Neural crest cell (in vitro differentiated cells): Measurements from ENCODE around the gene SLC26A9. TPM values are rescaled to one million over a fixed set of nuclear protein-coding genes. Genes with fewer than 3 reads are reported as not detected.
"Not testable (repeated sequence)": the region's sequence is repeated elsewhere in the genome, so short reads cannot be mapped to it uniquely, and the experiment has no call there.

ENCODE experiments used
- DNase-seq: peaks from one replicate; pipeline ENCODE4 v3.0.0; 2021; ENCODE audit warnings: low read depth, mixed read lengths, low spot score
- H3K27ac Mint-ChIP-seq: one replicate; pipeline ENCODE4 v1.8.0; 2021; ENCODE audit warnings: mild to moderate bottlenecking, mixed read lengths; ENCODE audit not compliant: unreplicated experiment
- H3K27me3 Mint-ChIP-seq: 2 replicates; pipeline ENCODE4 v1.8.0; 2021; ENCODE audit warnings: low read depth, mild to moderate bottlenecking, mixed read lengths
- H3K36me3 Mint-ChIP-seq: 2 replicates; pipeline ENCODE4 v1.8.0; 2021; ENCODE audit warnings: low read depth, mild to moderate bottlenecking, mixed read lengths
- H3K4me1 Mint-ChIP-seq: 2 replicates; pipeline ENCODE4 v1.8.0; 2021; ENCODE audit warnings: mixed read lengths
- H3K4me3 Mint-ChIP-seq: one replicate; pipeline ENCODE4 v1.8.0; 2021; ENCODE audit warnings: mild to moderate bottlenecking, mixed read lengths
- H3K9me3 Mint-ChIP-seq: 2 replicates; pipeline ENCODE4 v1.8.0; 2021; ENCODE audit warnings: mixed read lengths
- CTCF ChIP-seq: fragments of 200-600 bp; sonication (generic); conservative IDR thresholded peaks from 2 replicates; pipeline ENCODE4 v1.5.0; 2021; ENCODE audit warnings: antibody characterized with exemption, mild to moderate bottlenecking
- total RNA-seq: library from RNA; stranded (reverse); gene quantifications from 2 replicates; pipeline ENCODE4 v1.2.1, GENCODE V29; 2021

SLC26A9 gene
- total RNA-seq, 1 donor from 2014 or later: 0.16 TPM

GRCh38 chr1:205889006-205889405, 54.2 kb downstream of the SLC26A9 start:
- DNase-seq, H3K27me3 Mint-ChIP-seq, H3K4me1 Mint-ChIP-seq, H3K27ac Mint-ChIP-seq, H3K4me3 Mint-ChIP-seq, H3K9me3 Mint-ChIP-seq, H3K36me3 Mint-ChIP-seq: not testable (repeated sequence)

- peaks cover 15% of the 10 kb centered on the region for H3K36me3 Mint-ChIP-seq
- H3K9me3 Mint-ChIP-seq: peaks cover 6% of the 10 kb centered on the region
- no peak for TF ChIP-seq CTCF
- DNase-seq: no peak
- no peaks in the 10 kb centered on the region for H3K4me1 Mint-ChIP-seq
- no peaks in the 10 kb centered on the region for H3K27me3 Mint-ChIP-seq
- no peak overlapping the region for H3K27ac Mint-ChIP-seq
- H3K4me3 Mint-ChIP-seq: no peak overlapping the region
These were observed 59.5 kb downstream of the SLC26A9 start for GRCh38 chr1:205883792-205884191.

DNA sequence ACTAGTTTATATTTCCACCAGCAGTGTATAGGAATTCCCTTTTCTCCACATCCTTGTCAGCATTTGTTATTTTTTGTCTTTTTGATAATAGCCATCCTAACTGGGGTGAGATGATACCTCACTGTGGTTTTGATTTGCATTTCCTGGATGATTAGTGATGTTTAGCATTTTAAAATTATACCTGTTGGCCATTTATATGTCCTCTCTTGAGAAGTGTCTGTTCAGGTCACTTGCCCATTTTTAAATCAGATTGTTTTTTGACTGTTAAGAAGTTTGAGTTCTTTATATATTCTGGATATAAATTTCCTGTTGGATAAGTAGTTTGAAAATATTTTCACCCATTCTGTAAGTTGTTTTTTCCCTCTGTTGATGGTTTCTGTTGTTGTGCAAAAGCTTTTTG, 62.3 kb downstream of the SLC26A9 start:
- Mint-ChIP-seq H3K4me3 (no peak overlapping the region), H3K27me3 (no peaks in the 10 kb centered on the region), H3K4me1 (peaks cover 6% of the 10 kb centered on the region), H3K36me3 (peaks cover 15% of the 10 kb centered on the region), H3K9me3 (peaks cover 6% of the 10 kb centered on the region), H3K27ac (no peak overlapping the region)
- DNase-seq: no peak
- no peak for TF ChIP-seq CTCF

DNA sequence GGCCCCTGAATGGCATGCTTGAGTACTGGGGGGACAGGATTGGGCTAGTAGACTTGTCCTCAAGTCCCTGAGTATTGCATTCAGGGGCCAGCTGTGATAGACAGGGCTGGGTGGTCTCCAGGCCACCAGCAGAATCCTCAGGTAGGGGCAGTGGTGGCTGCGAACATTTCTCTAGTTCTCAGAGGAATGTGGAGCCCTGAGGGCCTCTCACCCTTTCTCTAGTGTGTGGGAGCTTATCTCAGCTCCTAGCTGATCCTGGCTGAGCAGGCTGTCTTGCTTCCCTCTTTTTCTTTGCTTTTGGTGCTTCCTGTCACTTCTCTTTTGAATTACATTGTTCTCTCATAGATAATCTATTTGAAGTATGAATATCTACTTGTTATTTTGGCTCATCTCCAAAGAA, 63.3 kb downstream of the SLC26A9 start:
- Mint-ChIP-seq H3K27me3 (no peaks in the 10 kb centered on the region), H3K9me3 (peaks cover 6% of the 10 kb centered on the region), H3K4me3 (no peak overlapping the region), H3K36me3 (peaks cover 15% of the 10 kb centered on the region), H3K27ac (no peak overlapping the region), H3K4me1 (peaks cover 8% of the 10 kb centered on the region)
- DNase-seq: no peak
- TF ChIP-seq CTCF: no peak

GRCh38 chr1:205878026-205878425, 65.2 kb downstream of the SLC26A9 start:
- no peak for TF ChIP-seq CTCF

GRCh38 chr1:205873148-205873547, 70.1 kb downstream of the SLC26A9 start:
- H3K36me3 Mint-ChIP-seq, H3K27me3 Mint-ChIP-seq, DNase-seq, H3K9me3 Mint-ChIP-seq, H3K27ac Mint-ChIP-seq, H3K4me1 Mint-ChIP-seq, H3K4me3 Mint-ChIP-seq: not testable (repeated sequence)

More at GRCh38 chr1:205878026-205878425, 65.2 kb downstream of the SLC26A9 start:
- no peak overlapping the region for H3K4me3 Mint-ChIP-seq
- H3K36me3 Mint-ChIP-seq: peaks cover 15% of the 10 kb centered on the region
- peaks cover 6% of the 10 kb centered on the region for H3K9me3 Mint-ChIP-seq
- H3K27me3 Mint-ChIP-seq: no peaks in the 10 kb centered on the region
- H3K4me1 Mint-ChIP-seq: peaks cover 8% of the 10 kb centered on the region
- H3K27ac Mint-ChIP-seq: no peak overlapping the region
- DNase-seq: no peak

DNA sequence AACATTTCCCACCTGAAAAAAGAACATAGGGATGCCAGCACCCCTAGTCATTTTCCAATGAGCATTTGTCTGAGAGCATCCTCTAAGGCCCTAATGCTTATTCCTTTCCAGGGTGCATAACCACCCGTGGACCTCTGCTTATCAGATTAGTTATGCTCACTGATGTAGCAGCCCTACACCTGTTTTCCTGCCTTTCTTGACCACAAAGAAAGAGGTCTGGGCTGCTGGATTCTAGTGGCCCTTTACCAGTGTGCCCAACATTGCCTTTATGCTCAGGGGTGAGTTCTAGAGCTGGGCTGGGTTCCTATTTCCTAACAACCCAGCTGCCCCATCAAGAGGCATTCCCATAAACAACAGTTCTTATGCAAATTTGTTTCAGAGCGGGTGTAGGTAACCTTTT, 73.0 kb downstream of the SLC26A9 start:
- Mint-ChIP-seq H3K27ac (no peak overlapping the region), H3K27me3 (no peaks in the 10 kb centered on the region), H3K36me3 (peaks cover 3% of the 10 kb centered on the region), H3K9me3 (no peaks in the 10 kb centered on the region), H3K4me3 (no peak overlapping the region), H3K4me1 (no peaks in the 10 kb centered on the region)
- TF ChIP-seq CTCF: no peak
- DNase-seq: no peak
